ENCODE data around the gene STK11.

STK11 gene

GRCh38 chr19:1257475-1258162 is 52.0 kb downstream of the STK11 start:
- DNase-seq (ENCODE audit: low read depth) = no peak
- TF ChIP-seq CTCF (conservative IDR thresholded peaks at IDR 0.05; ENCODE audit: control insufficient read depth, insufficient read depth, low read depth, low read length) = no peak
- H3K4me3 ChIP-seq (ENCODE audit: control insufficient read depth, low read depth, low read length) = no peak overlapping the region

- no peak for TF ChIP-seq CTCF (conservative IDR thresholded peaks at IDR 0.05; ENCODE audit: control insufficient read depth, insufficient read depth, low read depth, low read length)
- no peak overlapping the region for H3K4me3 ChIP-seq (ENCODE audit: control insufficient read depth, low read depth, low read length)
- no peak for DNase-seq (ENCODE audit: low read depth)
Observed at GRCh38 chr19:1258163-1258492, 52.5 kb downstream of the STK11 start.

GRCh38 chr19:1258707-1259205 is 53.2 kb downstream of the STK11 start:
- TF ChIP-seq CTCF (conservative IDR thresholded peaks at IDR 0.05; ENCODE audit: control insufficient read depth, insufficient read depth, low read depth, low read length) = no peak
- DNase-seq (ENCODE audit: low read depth) = no peak
- H3K4me3 ChIP-seq (ENCODE audit: control insufficient read depth, low read depth, low read length) = no peak overlapping the region

GRCh38 chr19:1259206-1259875 is 53.8 kb downstream of the STK11 start:
- H3K4me3 ChIP-seq (ENCODE audit: control insufficient read depth, low read depth, low read length) = no peak overlapping the region
- no peak for TF ChIP-seq CTCF (conservative IDR thresholded peaks at IDR 0.05; ENCODE audit: control insufficient read depth, insufficient read depth, low read depth, low read length)
- DNase-seq (ENCODE audit: low read depth) = peak; percentile 68

GRCh38 chr19:1259876-1260748 is 54.5 kb downstream of the STK11 start:
- TF ChIP-seq CTCF (conservative IDR thresholded peaks at IDR 0.05; ENCODE audit: control insufficient read depth, insufficient read depth, low read depth, low read length) = no peak
- no peak for DNase-seq (ENCODE audit: low read depth)
- no peak overlapping the region for H3K4me3 ChIP-seq (ENCODE audit: control insufficient read depth, low read depth, low read length)

- no peak for TF ChIP-seq CTCF (conservative IDR thresholded peaks at IDR 0.05; ENCODE audit: control insufficient read depth, insufficient read depth, low read depth, low read length)
- peak; percentile 95 for DNase-seq (ENCODE audit: low read depth)
- peak overlapping the region; percentile 49 for H3K4me3 ChIP-seq (ENCODE audit: control insufficient read depth, low read depth, low read length)
Observed at GRCh38 chr19:1260749-1261537, 55.4 kb downstream of the STK11 start.
